Tibial artery (tissue), 4 donors: Measurements from ENCODE around the gene PATL2.
A peak's percentile ranks its signal among the peaks of the same experiment; 100 is the strongest.
"Not testable (repeated sequence)": the region's sequence is repeated elsewhere in the genome, so short reads cannot be mapped to it uniquely, and the experiment has no call there.

ENCODE experiments used
- DNase-seq, 2 donors: peaks; one replicate each; pipeline ENCODE4 v3.0.0-alpha.2; 2019
- H3K27ac ChIP-seq, 2 donors: fragments of 200-600 bp; sonication (generic) in 1 of 2; 1 replicate in 1 of 2; 2 replicates in 1 of 2; pipeline ENCODE4 v1.5.1; 2018 to 2019; ENCODE audit warnings: mild to moderate bottlenecking in 1 of 2
- H3K27me3 ChIP-seq, 2 donors: fragments of 200-600 bp; sonication (generic) in 1 of 2; one replicate each; pipeline versions ENCODE4 v1.5.1 to v1.6.0; 2016 to 2019
- H3K36me3 ChIP-seq, 3 donors: fragments of 200-600 bp; sonication (generic) in 2 of 3; one replicate each; pipeline ENCODE4 v1.5.1; 2016 to 2019; ENCODE audit warnings: mild to moderate bottlenecking in 2 of 3
- H3K4me1 ChIP-seq, 4 donors: fragments of 200-600 bp; sonication (generic) in 2 of 4; 1 replicate in 3 of 4; 2 replicates in 1 of 4; pipeline ENCODE4 v1.5.1; 2016 to 2019
- H3K4me3 ChIP-seq, 2 donors: fragments of 200-600 bp; sonication (generic) in 1 of 2; 1 replicate in 1 of 2; 2 replicates in 1 of 2; pipeline ENCODE4 v1.5.1; 2018 to 2019; ENCODE audit warnings: mild to moderate bottlenecking in 2 of 2
- H3K9me3 ChIP-seq, 3 donors: fragments of 200-600 bp; sonication (generic) in 1 of 3; one replicate each; pipeline ENCODE4 v1.5.1; 2016 to 2019
- CTCF ChIP-seq, 2 experiments: fragments of 200-600 bp in 1 of 2; fragments of 450-650 bp in 1 of 2; IDR thresholded peaks; one replicate each; pipeline ENCODE4 v1.5.1; 2017 to 2019; ENCODE audit warnings: antibody characterized with exemption in 2 of 2, mild to moderate bottlenecking in 1 of 2, moderate library complexity in 1 of 2
- intact Hi-C: fragments of 100-400 bp; cut with DNase I; formaldehyde crosslinking; loops from one replicate; pipeline ENCODE4 v1.15.0; 2023; ENCODE audit warnings: low total_unique reads

Gene PATL2

GRCh38 chr15:44735482-44736180, 24.5 kb upstream of the PATL2 start:
- peak; percentile 17 to 33 for TF ChIP-seq CTCF (IDR thresholded peaks at IDR 0.05)
- intact Hi-C loops = loop anchor here (5.0 kb wide), 1 partner anchor 73 kb away; the partner anchor contains the start of gene SPG11
- no peak overlapping the region for H3K4me3 ChIP-seq
- H3K4me1 ChIP-seq = peaks cover 0 to 17% (median 6%) of the 10 kb centered on the region in 4 donors
- H3K27me3 ChIP-seq = no peaks in the 10 kb centered on the region
- H3K36me3 ChIP-seq = no peaks in the 10 kb centered on the region
- DNase-seq = peak; percentile 74 to 82
- H3K9me3 ChIP-seq = no peaks in the 10 kb centered on the region
- H3K27ac ChIP-seq = peak overlapping the region; percentile 66 to 71

- TF ChIP-seq CTCF (IDR thresholded peaks at IDR 0.05) = no peak
- Histone ChIP-seq H3K36me3 (no peaks in the 10 kb centered on the region), H3K27ac (peak overlapping the region; percentile 66 to 71), H3K4me1 (peaks cover 0 to 24% (median 8%) of the 10 kb centered on the region in 4 donors), H3K4me3 (no peak overlapping the region), H3K9me3 (no peaks in the 10 kb centered on the region), H3K27me3 (no peaks in the 10 kb centered on the region)
- no peak for DNase-seq
- intact Hi-C loops = loop anchor here (5.0 kb wide), 1 partner anchor 73 kb away; the partner anchor contains the start of gene SPG11
These were observed 23.8 kb upstream of the PATL2 start for GRCh38 chr15:44734839-44735481.

- no peak for TF ChIP-seq CTCF (IDR thresholded peaks at IDR 0.05)
- no peak for DNase-seq
- H3K27me3 ChIP-seq = no peaks in the 10 kb centered on the region
- peak overlapping the region; percentile 93 to 95 for H3K27ac ChIP-seq
- peaks cover 0 to 37% (median 5%) of the 10 kb centered on the region in 4 donors for H3K4me1 ChIP-seq
- peak overlapping the region; percentile 82 to 86 for H3K4me3 ChIP-seq
- no peaks in the 10 kb centered on the region for H3K9me3 ChIP-seq
- intact Hi-C loops = no loop called here
- no peaks in the 10 kb centered on the region for H3K36me3 ChIP-seq
These were observed 18.4 kb upstream of the PATL2 start for GRCh38 chr15:44729408-44730127.

DNA sequence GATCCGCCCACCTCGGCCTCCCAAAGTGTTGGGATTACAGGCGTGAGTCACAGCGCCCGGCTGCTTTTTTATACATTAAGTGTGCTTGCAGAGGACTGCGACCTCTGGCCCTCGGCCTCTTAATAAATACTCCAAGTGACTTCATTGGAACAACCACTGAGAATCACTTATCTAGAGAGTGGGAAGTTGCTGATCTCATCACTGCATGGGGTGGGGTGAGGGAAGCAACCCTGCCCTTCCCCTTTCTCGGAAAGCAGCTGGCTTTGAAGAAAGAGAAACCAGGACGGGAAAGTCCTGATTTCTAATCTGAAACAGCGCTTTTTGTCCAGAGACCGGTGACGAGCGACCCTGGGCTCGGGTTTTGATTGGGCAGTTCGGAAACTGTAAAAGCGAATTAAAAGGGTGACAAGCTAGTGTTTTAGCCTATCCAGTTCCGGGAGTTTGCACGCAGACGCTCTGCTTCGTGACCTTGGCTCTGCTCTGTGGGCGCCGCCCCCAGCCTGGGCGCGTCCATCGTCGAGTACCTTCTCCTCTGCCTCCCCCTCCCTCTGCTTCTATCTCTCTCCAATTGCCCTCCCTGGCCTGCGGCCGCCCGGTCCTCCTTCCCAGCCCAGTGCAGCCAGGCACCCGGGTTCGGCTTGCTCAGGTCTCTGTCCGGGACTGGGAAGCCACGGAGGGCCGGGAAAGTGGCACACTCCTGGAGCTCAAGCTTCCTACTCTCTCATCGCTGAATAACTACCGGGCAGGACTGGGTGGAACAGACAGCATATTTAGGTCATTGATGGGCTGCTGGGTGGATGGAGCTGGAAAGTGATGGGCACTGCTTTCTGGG, 17.7 kb upstream of the PATL2 start:
- TF ChIP-seq CTCF (IDR thresholded peaks at IDR 0.05) = no peak
- H3K4me3 ChIP-seq = peak overlapping the region; percentile 82 to 86
- DNase-seq = peak; percentile 97 to 98
- H3K27me3 ChIP-seq = no peaks in the 10 kb centered on the region
- H3K4me1 ChIP-seq = peaks cover 0 to 37% (median 4%) of the 10 kb centered on the region in 4 donors
- peak overlapping the region; percentile 93 to 95 for H3K27ac ChIP-seq
- H3K36me3 ChIP-seq = no peaks in the 10 kb centered on the region
- no peaks in the 10 kb centered on the region for H3K9me3 ChIP-seq
- intact Hi-C loops = loop anchor here (1.0 kb wide), 1 partner anchor 17 kb away; the partner anchor contains the start of genes B2M and PATL2

DNA sequence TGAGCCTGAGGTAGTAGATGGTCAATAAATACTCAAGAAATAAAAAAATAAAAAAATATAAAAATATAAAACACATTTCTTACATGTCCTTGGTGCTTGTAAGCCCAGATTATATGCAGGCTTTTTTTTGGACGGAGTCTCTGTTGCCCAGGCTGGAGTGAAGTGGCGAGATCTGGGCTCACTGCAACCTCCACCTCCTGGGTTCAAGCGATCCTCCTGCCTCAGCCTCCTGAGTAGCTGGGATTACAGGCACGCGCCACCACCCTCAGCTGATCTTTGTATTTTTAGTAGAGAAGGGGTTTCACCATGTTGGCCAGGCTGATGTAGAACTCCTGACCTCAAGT, 17.1 kb upstream of the PATL2 start:
- intact Hi-C loops = loop anchor here (1.0 kb wide), 1 partner anchor 17 kb away; the partner anchor contains the start of genes B2M and PATL2
- peak overlapping the region; percentile 93 to 95 for H3K27ac ChIP-seq
- not testable (repeated sequence) for H3K27me3 ChIP-seq, H3K9me3 ChIP-seq, H3K36me3 ChIP-seq, DNase-seq
- peaks cover 0 to 37% (median 4%) of the 10 kb centered on the region in 4 donors for H3K4me1 ChIP-seq
- H3K4me3 ChIP-seq = peak overlapping the region; percentile 82 to 86
